AG09319 (cell line): Measurements from ENCODE around the gene SRRM4.

ENCODE experiments used
- DNase-seq: peaks from one replicate; pipeline ENCODE4 v3.0.0-alpha.2; 2010; ENCODE audit warnings: low read depth; ENCODE audit errors: extremely low read depth
- TF ChIP-seq, protein P1 (sequence below): IDR thresholded peaks from 2 replicates; pipeline ENCODE4 v1.5.1; 2011; ENCODE audit warnings: low read depth, mild to moderate bottlenecking, inconsistent platforms, low read length, moderate library complexity

Gene SRRM4

GRCh38 chr12:119051474-119051873 is 70.1 kb downstream of the SRRM4 start:
- no peak for DNase-seq
- TF ChIP-seq, protein P1, sequence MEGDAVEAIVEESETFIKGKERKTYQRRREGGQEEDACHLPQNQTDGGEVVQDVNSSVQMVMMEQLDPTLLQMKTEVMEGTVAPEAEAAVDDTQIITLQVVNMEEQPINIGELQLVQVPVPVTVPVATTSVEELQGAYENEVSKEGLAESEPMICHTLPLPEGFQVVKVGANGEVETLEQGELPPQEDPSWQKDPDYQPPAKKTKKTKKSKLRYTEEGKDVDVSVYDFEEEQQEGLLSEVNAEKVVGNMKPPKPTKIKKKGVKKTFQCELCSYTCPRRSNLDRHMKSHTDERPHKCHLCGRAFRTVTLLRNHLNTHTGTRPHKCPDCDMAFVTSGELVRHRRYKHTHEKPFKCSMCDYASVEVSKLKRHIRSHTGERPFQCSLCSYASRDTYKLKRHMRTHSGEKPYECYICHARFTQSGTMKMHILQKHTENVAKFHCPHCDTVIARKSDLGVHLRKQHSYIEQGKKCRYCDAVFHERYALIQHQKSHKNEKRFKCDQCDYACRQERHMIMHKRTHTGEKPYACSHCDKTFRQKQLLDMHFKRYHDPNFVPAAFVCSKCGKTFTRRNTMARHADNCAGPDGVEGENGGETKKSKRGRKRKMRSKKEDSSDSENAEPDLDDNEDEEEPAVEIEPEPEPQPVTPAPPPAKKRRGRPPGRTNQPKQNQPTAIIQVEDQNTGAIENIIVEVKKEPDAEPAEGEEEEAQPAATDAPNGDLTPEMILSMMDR = no peak

- TF ChIP-seq, protein P1 = no peak
- DNase-seq = no peak
These were observed 70.7 kb downstream of the SRRM4 start for GRCh38 chr12:119052001-119052400.

DNA sequence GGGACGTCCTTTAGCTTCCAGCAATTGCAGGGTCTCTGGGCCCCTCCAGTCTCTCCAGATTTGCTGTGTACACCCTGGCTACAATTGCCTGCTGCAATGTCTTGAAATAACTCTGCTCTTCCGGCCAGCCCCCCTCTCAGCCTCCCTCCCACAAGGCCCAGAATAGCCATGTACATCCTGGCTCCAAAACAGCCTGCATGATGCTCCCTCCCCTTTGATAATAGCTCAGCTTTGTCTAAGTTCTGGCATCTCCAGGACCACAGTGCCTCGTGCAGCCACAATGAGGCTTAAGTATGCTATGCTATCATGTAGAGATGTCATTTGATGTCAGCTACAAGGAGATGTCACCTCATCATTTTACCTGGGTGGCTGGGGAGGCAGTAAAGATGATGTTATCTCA is 74.6 kb downstream of the SRRM4 start:
- no peak for DNase-seq
- TF ChIP-seq, protein P1 = no peak

DNA sequence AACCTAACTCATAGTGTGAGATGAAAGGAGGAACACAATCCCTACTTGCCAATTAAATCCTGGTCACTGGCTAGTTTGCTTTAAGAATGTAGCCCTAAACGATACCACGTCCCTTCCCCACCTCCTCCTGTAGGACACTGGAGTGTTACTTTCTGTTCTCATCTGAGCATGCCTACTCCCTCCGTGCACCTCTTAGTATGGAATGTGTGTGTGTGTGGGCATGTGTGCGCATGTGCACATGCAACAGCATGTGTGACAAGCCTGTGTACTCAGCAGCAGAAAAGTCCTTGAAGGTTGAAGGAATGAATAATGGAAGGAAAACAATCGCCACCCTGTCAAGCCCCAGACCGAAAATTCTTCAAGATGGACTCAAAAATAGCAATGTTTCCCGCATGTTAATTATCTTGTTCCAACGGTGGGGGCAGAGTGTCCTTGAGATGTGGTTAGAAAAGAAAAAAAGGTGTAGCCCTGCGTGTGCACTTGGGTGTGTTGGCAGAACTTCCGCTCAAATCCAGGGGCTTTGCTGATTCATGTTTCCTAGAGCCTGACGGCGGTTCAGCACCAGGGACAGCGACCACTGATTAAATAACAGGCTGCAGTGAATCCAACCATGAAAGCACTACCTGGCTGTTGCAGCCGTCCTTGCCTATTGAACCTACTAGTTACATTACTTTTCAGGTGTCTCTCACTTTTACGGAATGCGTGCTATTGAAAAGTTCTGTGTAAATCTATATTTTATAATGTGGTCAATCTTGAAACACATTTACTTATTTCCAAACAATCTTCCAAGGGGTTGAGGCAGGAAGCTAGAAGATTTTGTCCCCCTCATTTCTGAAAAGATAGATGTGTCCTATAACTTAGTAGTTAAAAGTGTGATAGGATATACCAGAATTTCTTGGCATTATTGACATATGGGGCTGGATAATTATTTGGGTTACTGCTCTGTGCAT is 79.8 kb downstream of the SRRM4 start:
- TF ChIP-seq, protein P1 = no peak
- no peak for DNase-seq

- no peak for DNase-seq
- TF ChIP-seq, protein P1 = no peak
These were observed 87.0 kb downstream of the SRRM4 start for GRCh38 chr12:119068129-119068856.

DNA sequence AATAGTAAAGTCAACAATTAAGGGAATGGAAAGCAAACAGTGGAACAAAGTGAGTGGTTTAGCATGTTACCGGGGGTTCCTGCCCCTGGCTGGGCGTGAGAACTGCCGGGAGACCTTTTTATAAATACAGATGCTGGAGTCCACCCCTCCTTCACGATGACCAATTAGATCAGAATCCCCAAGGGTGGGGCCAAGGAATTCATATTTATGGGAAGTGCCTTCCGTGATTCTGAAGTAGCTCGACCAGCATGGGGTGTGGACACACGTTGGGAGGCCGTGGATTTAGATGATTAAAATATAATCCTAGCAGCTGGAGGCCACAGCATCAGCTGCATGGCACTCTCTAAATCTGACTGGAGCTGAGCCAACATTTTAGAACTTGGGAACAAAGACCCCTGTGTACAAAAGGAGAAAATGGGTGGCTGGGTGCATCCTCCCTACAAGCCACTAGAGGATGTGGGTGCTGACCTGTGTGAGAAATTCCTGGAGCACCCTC is 87.9 kb downstream of the SRRM4 start:
- DNase-seq = no peak
- TF ChIP-seq, protein P1 = no peak

DNA sequence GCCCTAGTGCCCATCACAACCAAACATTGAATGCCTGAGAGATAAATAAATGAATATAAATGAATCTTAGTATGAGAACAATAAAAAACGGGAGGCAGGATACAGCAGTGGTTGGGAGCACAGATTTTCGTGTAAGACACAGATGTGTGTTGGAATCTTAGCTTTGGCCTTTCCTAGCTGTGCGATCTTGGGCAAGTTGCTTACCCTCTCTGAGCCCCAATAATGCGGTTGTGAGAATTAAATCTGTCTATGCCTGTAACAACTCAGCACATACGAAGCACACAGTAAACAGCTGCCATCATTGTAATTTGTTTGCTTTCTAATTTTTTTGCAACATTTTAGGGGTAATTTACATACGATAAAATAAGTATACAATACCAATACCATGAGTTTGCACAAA is 89.8 kb downstream of the SRRM4 start:
- no peak for DNase-seq
- TF ChIP-seq, protein P1 = no peak
